Keratinocyte (primary cell): ENCODE measurements around the gene SH3GL3. TPM values are rescaled to one million over a fixed set of nuclear protein-coding genes. Genes with fewer than 3 reads are reported as not detected.

ENCODE experiments used
- DNase-seq: peaks from one replicate; pipeline ENCODE4 v3.0.0-alpha.2; 2011; ENCODE audit warnings: low read depth, missing footprints, low spot score
- FAIRE-seq: peaks from 2 replicates; lab custom pipeline; 2011; peaks lifted over from hg19 to GRCh38; lab: Jason Lieb, UNC
- H2AFZ ChIP-seq: 2 replicates; pipeline ENCODE4 v1.6.0; 2012; ENCODE audit warnings: low read length, control low read depth, inconsistent platforms; ENCODE audit not compliant: control insufficient read depth
- H3K27ac ChIP-seq: 2 replicates; pipeline ENCODE4 v1.5.1; 2011; ENCODE audit warnings: low read length; ENCODE audit not compliant: control insufficient read depth, insufficient read depth
- H3K27me3 ChIP-seq: 3 replicates; pipeline ENCODE4 v1.6.0; 2011; ENCODE audit warnings: low read length; ENCODE audit not compliant: control insufficient read depth, insufficient read depth; ENCODE audit errors: extremely low read depth
- H3K36me3 ChIP-seq, 2 experiments: 2 replicates in 1 of 2; 3 replicates in 1 of 2; pipeline ENCODE4 v1.5.1; 2011; ENCODE audit warnings: low read length in 2 of 2, mild to moderate bottlenecking in 1 of 2; ENCODE audit not compliant: control insufficient read depth in 2 of 2, insufficient read depth in 2 of 2; ENCODE audit errors: extremely low read depth in 1 of 2
- H3K4me1 ChIP-seq: 3 replicates; pipeline ENCODE4 v1.5.1; 2011; ENCODE audit warnings: low read length; ENCODE audit not compliant: control insufficient read depth, insufficient read depth; ENCODE audit errors: extremely low read depth
- H3K4me2 ChIP-seq: 3 replicates; pipeline ENCODE4 v1.6.0; 2011; ENCODE audit warnings: low read depth, low read length; ENCODE audit not compliant: control insufficient read depth, insufficient read depth; ENCODE audit errors: extremely low read depth
- H3K4me3 ChIP-seq, 3 experiments: fragments of 200-600 bp in 1 of 3; sonication (generic) in 1 of 3; 2 replicates in 2 of 3; 3 replicates in 1 of 3; pipeline ENCODE4 v1.5.1; 2011 to 2016; ENCODE audit warnings: low read length in 3 of 3, mild to moderate bottlenecking in 3 of 3, control low read depth in 2 of 3, inconsistent platforms in 1 of 3, low read depth in 1 of 3, mixed read lengths in 1 of 3, mixed run types in 1 of 3, moderate library complexity in 1 of 3; ENCODE audit not compliant: control insufficient read depth in 2 of 3, insufficient read depth in 2 of 3; ENCODE audit errors: extremely low read depth in 1 of 3
- H3K79me2 ChIP-seq: 2 replicates; pipeline ENCODE4 v1.6.0; 2012; ENCODE audit warnings: low read length; ENCODE audit not compliant: control insufficient read depth, insufficient read depth
- H3K9ac ChIP-seq: 3 replicates; pipeline ENCODE4 v1.6.0; 2011; ENCODE audit warnings: low read length; ENCODE audit not compliant: control insufficient read depth, insufficient read depth; ENCODE audit errors: extremely low read depth
- H3K9me1 ChIP-seq: 3 replicates; pipeline ENCODE4 v1.6.0; 2011; ENCODE audit warnings: low read length; ENCODE audit not compliant: control insufficient read depth, insufficient read depth; ENCODE audit errors: extremely low read depth
- H3K9me3 ChIP-seq: 2 replicates; pipeline ENCODE4 v1.5.1; 2012; ENCODE audit warnings: low read depth, low read length; ENCODE audit not compliant: control insufficient read depth
- H4K20me1 ChIP-seq: 3 replicates; pipeline ENCODE4 v1.6.0; 2011; ENCODE audit warnings: low read length; ENCODE audit not compliant: control insufficient read depth, insufficient read depth; ENCODE audit errors: extremely low read depth
- EZH2 ChIP-seq: IDR thresholded peaks from one replicate; pipeline ENCODE4 v1.6.1; 2012; ENCODE audit warnings: inconsistent platforms, mild to moderate bottlenecking, low read length, moderate library complexity
- dilution Hi-C: fragments of 300-500 bp; cut with MboI; formaldehyde crosslinking; loops from one replicate; pipeline ENCODE4 v1.7.0; 2020; ENCODE audit warnings: low sequenced_read_pairs; ENCODE audit not compliant: extremely low pct_ligation_motif_present
- polyA plus RNA-seq, 5 experiments: library from polyadenylated mRNA; depleted of rRNA in 3 of 5; stranded (reverse) in 3 of 5; stranded (forward) in 1 of 5; unstranded in 1 of 5; fragments of >200 nt; gene quantifications; 1 replicate in 1 of 5; 2 replicates in 3 of 5; 3 replicates in 1 of 5; pipeline versions ENCODE4 v1.2.1 to v1.2.3, GENCODE V29; 2011 to 2012; ENCODE audit warnings: missing spikeins in 2 of 5, low read depth in 1 of 5, low replicate concordance in 1 of 5
- TF ChIP-seq, protein P1 (sequence below), 3 experiments: IDR thresholded peaks in 1 of 3; conservative IDR thresholded peaks in 1 of 3; optimal IDR thresholded peaks in 1 of 3; 2 replicates in 2 of 3; 3 replicates in 1 of 3; pipeline versions ENCODE3 to v1.5.1; 2011; ENCODE audit warnings: low read length in 3 of 3, mild to moderate bottlenecking in 3 of 3, moderate library complexity in 2 of 3, control low read depth in 1 of 3, inconsistent platforms in 1 of 3; ENCODE audit not compliant: insufficient read depth in 2 of 3; ENCODE audit errors: extremely low read depth in 1 of 3

Gene SH3GL3
- polyA plus RNA-seq, 1 donor (not counting 4 experiments of a cell fraction or from before 2014, with no cell fraction given): 0.20 TPM

DNA sequence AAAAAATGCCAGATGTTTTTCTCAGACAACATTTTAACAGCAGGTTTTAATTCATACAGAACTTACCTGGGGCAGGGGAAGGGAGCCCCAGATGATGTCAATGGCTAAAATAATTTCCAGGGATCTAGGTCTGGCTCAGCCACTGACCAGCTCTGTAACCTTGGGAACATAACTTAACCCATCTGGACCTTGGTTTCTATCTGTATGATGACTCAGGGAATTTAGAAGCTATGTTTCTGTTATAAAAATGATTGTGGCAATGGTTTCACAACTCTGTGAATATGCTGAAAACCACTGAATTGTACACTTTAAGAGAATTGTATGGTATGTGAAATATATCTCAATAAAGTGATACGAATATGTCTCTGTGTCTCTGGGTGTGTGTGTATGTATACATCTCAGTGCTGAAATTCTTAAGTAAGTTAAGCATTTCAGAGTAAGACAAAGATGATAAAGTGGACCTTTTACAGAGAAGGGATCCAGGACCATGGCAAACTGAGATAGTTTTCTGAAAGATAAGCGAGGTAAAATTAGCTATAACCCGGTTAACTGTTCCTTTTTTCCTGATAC lies 2.9 kb downstream of the SH3GL3 start:
- Histone ChIP-seq H3K9me1 (no peaks in the 10 kb centered on the region), H3K79me2 (no peaks in the 10 kb centered on the region), H3K27me3 (peaks cover 12% of the 10 kb centered on the region), H2AFZ (no peak overlapping the region), H3K9me3 (no peaks in the 10 kb centered on the region), H4K20me1 (no peaks in the 10 kb centered on the region), H3K4me1 (peaks cover 5% of the 10 kb centered on the region), H3K36me3 (no peaks in the 10 kb centered on the region), H3K9ac (no peak overlapping the region), H3K4me2 (no peak overlapping the region), H3K27ac (no peak overlapping the region), H3K4me3 (no peak overlapping the region)
- TF ChIP-seq, protein P1, sequence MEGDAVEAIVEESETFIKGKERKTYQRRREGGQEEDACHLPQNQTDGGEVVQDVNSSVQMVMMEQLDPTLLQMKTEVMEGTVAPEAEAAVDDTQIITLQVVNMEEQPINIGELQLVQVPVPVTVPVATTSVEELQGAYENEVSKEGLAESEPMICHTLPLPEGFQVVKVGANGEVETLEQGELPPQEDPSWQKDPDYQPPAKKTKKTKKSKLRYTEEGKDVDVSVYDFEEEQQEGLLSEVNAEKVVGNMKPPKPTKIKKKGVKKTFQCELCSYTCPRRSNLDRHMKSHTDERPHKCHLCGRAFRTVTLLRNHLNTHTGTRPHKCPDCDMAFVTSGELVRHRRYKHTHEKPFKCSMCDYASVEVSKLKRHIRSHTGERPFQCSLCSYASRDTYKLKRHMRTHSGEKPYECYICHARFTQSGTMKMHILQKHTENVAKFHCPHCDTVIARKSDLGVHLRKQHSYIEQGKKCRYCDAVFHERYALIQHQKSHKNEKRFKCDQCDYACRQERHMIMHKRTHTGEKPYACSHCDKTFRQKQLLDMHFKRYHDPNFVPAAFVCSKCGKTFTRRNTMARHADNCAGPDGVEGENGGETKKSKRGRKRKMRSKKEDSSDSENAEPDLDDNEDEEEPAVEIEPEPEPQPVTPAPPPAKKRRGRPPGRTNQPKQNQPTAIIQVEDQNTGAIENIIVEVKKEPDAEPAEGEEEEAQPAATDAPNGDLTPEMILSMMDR (optimal IDR thresholded peaks at IDR 0.05 in 1 of 3, IDR thresholded peaks at IDR 0.05 in 1 of 3, conservative IDR thresholded peaks at IDR 0.05 in 1 of 3; ENCODE audit: extremely low read depth in 1 of 3, insufficient read depth in 2 of 3, low read length in 3 of 3): no peak
- no peak for TF ChIP-seq EZH2
- dilution Hi-C loops: no loop called here
- no peak for DNase-seq
- no peak for FAIRE-seq

DNA sequence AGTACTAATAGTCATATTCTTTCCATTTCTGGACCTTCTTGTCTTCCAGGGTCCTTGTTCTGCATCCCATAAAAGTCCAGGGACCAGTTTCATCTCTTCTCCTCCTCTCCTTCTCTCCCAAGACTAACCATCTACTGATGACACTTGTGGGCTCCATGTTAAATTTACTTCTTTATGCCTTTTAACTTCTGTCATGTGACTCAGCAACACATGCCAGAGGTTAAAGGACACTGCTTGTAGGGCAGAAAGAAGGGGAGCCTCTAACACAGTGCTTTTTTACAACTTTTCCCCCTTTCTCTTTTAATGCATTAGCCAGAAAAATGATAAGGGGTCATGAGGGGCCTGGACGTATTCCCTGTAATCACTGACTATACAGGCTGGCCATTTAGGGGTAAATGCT lies 10.0 kb downstream of the SH3GL3 start:
- Histone ChIP-seq H3K4me2 (no peak overlapping the region), H4K20me1 (no peaks in the 10 kb centered on the region), H3K9me1 (no peaks in the 10 kb centered on the region), H3K4me3 (no peak overlapping the region), H3K9ac (no peak overlapping the region), H3K36me3 (no peaks in the 10 kb centered on the region), H3K27ac (no peak overlapping the region), H3K27me3 (peaks cover 7% of the 10 kb centered on the region), H3K4me1 (no peaks in the 10 kb centered on the region), H2AFZ (no peak overlapping the region), H3K79me2 (no peaks in the 10 kb centered on the region), H3K9me3 (no peaks in the 10 kb centered on the region)
- DNase-seq: no peak
- FAIRE-seq: no peak
- dilution Hi-C loops: no loop called here
- TF ChIP-seq, protein P1 (optimal IDR thresholded peaks at IDR 0.05 in 1 of 3, IDR thresholded peaks at IDR 0.05 in 1 of 3, conservative IDR thresholded peaks at IDR 0.05 in 1 of 3; ENCODE audit: extremely low read depth in 1 of 3, insufficient read depth in 2 of 3, low read length in 3 of 3): no peak
- TF ChIP-seq EZH2: no peak
